Choroid plexus epithelial cell (primary cell): ENCODE results near the gene RPUSD4.

Experiments used
- DNase-seq: peaks from one replicate; pipeline ENCODE4 v3.0.0-alpha.2; 2010; ENCODE audit warnings: low read depth
- H3K4me3 ChIP-seq: 2 replicates; pipeline ENCODE4 v1.5.1; 2011; ENCODE audit warnings: low read depth, mild to moderate bottlenecking, control low read depth, low read length, moderate library complexity
- TF ChIP-seq, protein P1 (sequence below): conservative IDR thresholded peaks from 2 replicates; pipeline ENCODE4 v1.5.1; 2011; ENCODE audit warnings: low read depth, mild to moderate bottlenecking, control low read depth, inconsistent platforms, low read length, moderate library complexity

RPUSD4 gene

DNA sequence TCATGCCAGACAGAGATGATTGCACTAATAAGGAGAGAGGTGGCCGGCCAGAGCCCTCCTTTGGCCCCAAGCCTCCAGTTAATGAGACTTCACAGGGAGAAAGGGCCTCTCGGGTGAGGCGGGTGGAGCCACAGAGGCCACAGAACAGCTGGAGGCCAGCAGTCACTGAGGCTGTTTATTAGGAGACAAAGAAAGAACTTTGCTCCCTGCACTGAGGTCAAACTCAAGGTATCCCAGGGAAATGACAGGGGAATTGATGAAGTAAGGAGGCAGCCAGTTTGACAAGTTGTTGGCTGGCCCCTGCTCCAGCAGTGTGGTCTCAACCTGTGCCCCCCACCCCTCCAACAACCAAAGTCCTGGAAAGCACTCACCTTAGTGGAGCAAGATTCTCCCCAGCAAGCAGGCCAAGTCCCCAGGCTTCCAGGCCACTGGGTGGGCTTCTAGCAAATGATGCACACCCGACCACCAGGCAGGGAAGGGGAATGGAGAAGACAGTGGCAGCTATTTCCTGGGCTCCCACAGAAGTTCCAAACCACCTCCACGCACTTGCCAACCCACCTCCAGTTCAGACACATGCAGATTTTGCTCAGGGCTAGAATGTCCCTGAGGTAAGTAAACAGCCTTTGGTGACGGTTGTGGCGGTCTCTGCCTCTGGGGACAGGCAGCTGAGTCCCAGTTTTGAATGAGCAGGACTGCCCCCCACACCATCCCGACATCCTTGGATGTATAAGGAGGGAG is 53.2 kb downstream of the RPUSD4 start:
- DNase-seq: no peak
- TF ChIP-seq, protein P1, sequence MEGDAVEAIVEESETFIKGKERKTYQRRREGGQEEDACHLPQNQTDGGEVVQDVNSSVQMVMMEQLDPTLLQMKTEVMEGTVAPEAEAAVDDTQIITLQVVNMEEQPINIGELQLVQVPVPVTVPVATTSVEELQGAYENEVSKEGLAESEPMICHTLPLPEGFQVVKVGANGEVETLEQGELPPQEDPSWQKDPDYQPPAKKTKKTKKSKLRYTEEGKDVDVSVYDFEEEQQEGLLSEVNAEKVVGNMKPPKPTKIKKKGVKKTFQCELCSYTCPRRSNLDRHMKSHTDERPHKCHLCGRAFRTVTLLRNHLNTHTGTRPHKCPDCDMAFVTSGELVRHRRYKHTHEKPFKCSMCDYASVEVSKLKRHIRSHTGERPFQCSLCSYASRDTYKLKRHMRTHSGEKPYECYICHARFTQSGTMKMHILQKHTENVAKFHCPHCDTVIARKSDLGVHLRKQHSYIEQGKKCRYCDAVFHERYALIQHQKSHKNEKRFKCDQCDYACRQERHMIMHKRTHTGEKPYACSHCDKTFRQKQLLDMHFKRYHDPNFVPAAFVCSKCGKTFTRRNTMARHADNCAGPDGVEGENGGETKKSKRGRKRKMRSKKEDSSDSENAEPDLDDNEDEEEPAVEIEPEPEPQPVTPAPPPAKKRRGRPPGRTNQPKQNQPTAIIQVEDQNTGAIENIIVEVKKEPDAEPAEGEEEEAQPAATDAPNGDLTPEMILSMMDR: no peak
- H3K4me3 ChIP-seq: no peak overlapping the region

DNA sequence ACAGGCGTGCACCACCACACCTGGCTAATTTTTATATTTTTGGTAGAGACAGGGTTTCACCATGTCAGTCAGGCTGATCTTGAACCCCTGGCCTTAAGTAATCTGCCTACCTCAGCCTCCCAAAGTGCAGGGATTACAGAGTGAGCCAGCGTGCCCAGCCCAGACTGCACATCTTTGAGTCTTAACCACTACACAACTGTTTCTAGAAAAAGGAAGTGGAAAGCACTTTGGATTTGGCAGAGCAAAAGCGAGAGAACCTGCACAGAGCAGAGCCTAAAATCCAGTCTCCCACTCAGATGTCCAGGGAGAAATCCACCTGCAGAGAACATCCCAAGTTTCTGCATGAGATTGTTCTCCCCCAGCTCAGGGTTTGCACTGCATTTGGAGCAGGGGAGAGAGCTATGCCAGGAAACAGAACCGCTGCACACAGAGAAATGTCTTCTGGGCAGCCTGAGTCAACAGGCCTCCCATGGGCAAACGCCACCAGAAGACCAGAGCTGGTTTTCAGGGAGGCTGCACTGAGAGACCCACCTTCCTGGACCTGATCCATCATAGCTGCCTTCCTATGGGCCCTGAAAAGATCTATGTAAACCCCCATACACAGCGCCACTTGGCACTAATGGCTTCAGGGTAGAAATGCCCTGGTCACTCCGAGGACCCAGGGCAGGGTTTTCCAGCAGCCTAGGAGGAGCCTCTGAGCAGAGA is 54.0 kb downstream of the RPUSD4 start:
- H3K4me3 ChIP-seq: no peak overlapping the region
- TF ChIP-seq, protein P1: no peak
- no peak for DNase-seq

DNA sequence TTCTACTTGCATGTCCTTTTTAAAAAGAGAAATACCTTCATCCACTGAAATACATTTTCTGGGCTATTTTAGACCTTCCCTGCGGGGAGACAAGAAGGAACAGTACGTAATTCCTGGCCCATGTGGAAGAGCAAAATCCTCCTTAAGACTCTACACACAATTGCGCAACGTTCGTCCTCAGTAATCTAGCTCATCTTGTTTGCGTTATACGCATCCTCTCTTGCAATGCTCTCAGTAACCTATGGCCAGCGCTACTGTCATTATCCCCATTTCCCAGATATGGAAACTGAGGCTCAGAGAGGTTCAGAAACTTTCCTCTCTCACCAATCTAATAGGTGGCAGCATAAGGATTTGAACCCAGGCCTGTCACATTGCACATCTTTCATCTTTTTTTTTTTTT is 54.6 kb downstream of the RPUSD4 start:
- no peak for DNase-seq
- TF ChIP-seq, protein P1: no peak
- H3K4me3 ChIP-seq: no peak overlapping the region

DNA sequence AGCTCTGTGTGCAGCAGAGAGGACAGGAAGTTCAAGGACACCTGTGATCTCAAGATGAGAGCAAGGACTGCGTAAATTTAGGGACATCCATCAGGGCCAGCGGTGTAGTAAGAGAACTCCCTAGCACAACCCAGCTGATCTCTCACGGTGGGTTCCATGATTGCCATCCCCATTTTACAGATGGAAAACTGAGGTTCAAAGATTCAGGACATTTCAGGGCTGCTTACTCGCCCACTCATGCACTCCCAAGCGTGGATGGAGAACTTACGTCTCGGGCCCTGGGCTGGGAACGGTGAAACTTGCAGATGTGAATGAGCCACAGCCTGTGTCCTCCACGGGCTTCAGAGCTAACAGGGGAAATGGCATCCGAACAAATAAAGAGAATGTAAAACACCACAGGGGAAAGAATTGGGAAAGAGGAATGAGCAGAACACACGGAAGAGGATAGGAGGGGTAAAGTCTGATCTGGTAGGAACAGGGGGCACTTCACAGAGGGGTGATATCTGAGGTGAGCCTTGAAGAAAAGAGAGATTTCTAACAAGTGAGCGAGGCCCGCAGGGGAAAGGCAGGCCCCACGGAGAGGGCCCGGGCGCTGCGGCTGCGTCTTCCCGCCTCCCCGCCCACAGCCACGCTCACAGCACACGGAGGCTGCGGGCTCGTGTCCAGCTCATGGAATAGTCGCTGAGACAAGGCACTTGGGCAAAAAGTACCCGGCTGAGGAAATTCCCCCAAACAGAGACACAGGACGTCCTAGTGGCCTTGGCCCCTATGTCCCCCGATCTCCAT is 55.9 kb downstream of the RPUSD4 start:
- TF ChIP-seq, protein P1: no peak
- no peak for DNase-seq
- no peak overlapping the region for H3K4me3 ChIP-seq

DNA sequence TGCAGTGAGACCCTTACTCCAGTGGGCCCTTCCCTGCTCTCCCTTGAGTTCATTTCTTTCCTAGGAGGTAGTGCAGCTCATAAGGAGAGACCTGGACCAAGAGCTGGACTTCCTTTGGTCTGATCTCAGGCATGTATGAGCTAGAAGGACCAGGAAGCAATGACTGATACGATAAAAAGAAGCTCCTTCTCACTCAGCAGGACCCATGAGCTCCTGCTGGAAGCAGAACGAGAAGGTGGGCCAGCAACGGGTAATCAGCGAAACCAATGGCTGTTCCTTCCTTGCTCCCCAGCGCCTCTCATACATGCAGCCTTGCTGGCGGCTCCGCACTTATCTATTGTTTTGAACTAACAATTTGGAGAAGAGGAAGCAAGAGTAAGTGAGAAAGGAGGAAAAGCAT is 56.8 kb downstream of the RPUSD4 start:
- H3K4me3 ChIP-seq: no peak overlapping the region
- TF ChIP-seq, protein P1: no peak
- DNase-seq: no peak

DNA sequence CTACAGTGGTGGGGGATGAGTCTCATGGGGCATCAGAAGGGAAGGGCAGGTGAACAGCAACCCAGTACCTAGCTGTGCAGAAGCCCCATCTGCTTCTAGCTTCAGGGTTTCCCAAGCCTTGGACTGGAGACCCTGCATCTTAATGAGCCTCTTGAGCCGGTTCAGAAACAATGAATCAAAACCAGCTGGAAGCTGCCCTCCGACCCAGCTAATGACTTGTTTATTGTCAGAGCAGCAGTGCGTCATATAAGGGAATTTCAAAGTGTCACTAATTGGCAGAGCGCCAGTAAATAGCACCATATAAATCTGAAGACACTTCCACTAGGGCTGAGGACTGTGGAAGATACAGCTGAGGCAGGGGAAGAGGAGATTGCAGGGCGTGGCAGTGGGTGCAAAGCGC is 57.5 kb downstream of the RPUSD4 start:
- TF ChIP-seq, protein P1: no peak
- peak; percentile 18 for DNase-seq
- no peak overlapping the region for H3K4me3 ChIP-seq
